Astrocyte of the spinal cord (primary cell): ENCODE results near the gene TM2D1.
"Not testable (repeated sequence)": the region's sequence is repeated elsewhere in the genome, so short reads cannot be mapped to it uniquely, and the experiment has no call there.

Source experiments
- DNase-seq: peaks from one replicate; pipeline ENCODE4 v3.0.0; 2011; ENCODE audit warnings: low read depth, low spot score
- H3K4me3 ChIP-seq: 2 replicates; pipeline ENCODE4 v1.5.1; 2011; ENCODE audit warnings: low read depth, mild to moderate bottlenecking, low read length, moderate library complexity
- CTCF ChIP-seq: IDR thresholded peaks from 2 replicates; pipeline ENCODE4 v1.5.1; 2012; ENCODE audit warnings: low read depth, mild to moderate bottlenecking, low read length, inconsistent platforms
- in situ Hi-C: cut with HindIII; loops from 2 replicates; pipeline ENCODE4 v1.10.0; 2017; ENCODE audit warnings: low sequenced_read_pairs

The TM2D1 gene

DNA sequence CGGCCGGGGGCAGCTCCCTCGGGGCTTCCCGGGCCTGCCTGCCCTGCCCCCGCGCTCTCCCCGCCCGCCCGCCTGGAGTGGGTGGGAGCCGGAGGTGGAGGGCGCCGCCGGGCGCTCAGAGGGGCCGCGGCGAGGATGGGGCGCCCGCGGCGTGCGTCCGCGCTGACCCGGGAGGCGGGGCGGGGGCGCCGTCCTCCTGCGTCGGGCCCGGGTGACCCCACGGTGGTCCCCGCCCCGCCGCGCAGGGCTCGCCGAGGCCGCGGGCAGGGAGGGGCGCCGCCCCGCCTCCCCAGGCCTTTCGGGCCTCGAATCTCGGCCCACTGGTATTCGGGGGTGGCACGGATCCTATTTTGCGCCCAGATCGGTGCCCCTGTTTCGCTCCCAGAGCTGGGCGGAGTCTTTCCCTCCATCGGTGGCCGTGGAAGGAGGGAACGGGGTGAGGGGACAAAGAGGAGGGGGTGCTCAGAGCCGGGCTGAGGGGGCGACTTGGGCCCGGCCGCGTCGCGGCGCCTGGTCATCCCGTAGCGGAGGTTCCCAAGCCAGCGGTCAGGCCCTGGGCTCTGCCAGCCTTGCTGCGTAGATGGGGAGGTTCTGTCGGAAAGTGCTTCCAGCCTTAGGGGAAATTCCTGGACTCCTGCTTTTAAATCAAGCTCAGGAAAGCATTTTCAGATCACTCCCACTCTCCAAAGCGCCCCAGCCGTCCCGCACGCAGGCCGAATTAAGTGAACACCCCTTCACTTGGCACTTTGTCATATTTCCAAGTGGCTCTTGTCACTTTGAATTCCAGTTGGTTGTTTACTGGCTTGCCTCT, 17.9 kb upstream of the TM2D1 start:
- TF ChIP-seq CTCF: no peak
- peak; percentile 26 for DNase-seq
- peak overlapping the region; percentile 61 for H3K4me3 ChIP-seq
- in situ Hi-C loops: no loop called here

DNA sequence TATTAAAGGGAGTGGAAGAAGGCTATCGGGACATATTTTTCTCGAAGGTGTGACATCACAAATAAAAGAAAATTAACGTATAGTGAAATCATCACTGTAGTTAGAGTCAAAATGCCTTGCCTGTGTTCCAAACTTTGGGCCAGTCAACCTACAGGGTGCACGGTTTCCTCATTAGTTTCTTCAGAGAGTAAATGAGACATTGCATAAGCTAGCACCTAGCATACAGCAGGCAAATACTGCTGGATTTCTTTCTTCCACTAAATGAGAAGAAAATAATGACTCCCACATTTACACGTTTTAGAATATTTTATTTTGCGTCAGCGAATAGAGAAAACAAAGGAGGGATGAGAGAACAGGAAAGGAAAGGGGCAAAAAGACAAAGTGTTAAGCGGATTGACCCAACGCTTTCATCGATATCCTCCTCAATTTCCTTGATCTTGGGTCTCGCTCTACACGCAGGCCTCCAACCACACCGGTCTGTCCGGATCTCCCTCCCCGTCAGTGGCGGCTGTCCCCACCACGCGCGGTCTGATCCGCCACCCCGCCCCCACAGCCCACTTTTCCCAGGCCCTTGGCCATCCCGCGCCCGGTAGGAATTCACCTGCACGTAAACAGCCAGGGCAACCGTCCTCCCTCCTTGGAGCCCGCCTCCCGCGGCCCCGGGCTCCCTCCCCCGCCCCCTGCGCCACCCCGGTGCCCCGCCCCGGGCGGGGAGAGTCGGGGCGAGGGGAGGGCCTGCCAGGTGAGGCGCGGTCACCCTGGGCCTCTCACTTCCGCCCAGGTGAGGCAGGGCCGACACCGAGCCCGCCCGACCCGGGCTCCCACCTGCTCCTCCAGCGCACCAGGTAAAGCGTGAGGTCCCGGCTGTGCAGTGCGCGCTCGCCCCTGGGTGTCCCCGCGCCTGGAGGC, 17.0 kb upstream of the TM2D1 start, which contains the start of gene PATJ:
TSS of gene PATJ (plus strand) at position 770 of the 909 bp plus-strand sequence. CDS start 20,413 bp downstream, outside the sequence.
- DNase-seq: peak; percentile 26
- TF ChIP-seq CTCF: no peak
- in situ Hi-C loops: no loop called here

GRCh38 chr1:61740751-61741700, 16.1 kb upstream of the TM2D1 start:
- no peak overlapping the region for H3K4me3 ChIP-seq
- TF ChIP-seq CTCF: no peak
- in situ Hi-C loops: no loop called here
- no peak for DNase-seq

More for the DNA sequence above, 17.0 kb upstream of the TM2D1 start, which contains the start of gene PATJ:
- H3K4me3 ChIP-seq: peak within 1 kb of the TSS; percentile 61

DNA sequence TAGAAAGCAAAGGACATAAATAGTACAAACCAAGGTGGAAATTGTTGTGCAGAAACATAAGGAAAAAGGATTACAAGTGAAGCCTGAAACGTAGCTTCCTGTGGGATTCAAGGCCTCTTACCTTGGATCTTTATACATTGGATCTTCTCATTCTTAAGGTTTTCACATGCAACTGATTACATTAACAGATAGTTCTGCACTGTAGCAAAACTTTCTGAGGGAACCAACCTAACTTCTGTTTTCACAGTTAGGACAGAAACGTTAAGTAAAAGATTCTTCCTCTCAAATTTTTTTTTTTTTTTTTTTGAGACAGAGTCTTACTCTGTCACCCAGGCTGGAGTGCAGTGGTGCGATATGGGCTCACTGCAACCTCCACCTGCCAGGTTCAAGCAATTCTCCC, 7.8 kb upstream of the TM2D1 start:
- no peak overlapping the region for H3K4me3 ChIP-seq
- TF ChIP-seq CTCF: no peak
- no peak for DNase-seq
- in situ Hi-C loops: no loop called here

- DNase-seq, H3K4me3 ChIP-seq, in situ Hi-C loops: not testable (repeated sequence)
Observed at GRCh38 chr1:61730679-61731078, 5.7 kb upstream of the TM2D1 start.

DNA sequence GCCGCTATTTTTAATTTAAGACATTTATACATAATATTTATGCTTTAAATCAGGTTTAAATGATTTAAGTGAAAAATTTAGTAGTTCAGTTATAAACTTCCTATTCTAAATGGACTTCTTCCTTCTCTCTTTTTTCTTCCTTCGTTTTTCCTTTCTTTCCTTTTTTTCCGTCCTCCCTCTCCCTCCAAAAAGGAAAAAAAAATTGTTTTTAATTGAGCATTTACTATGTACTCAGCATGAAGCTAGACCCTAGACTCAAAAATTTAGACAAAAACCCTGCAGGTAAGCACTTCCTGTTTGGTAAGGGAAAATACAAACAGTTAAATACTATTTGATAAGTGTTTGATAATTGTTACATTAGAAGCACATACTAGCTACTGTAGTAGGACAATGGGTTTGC, 2.6 kb upstream of the TM2D1 start:
- no peak overlapping the region for H3K4me3 ChIP-seq
- TF ChIP-seq CTCF: no peak
- no peak for DNase-seq
- in situ Hi-C loops: no loop called here
